IMR-90 (cell line): ENCODE measurements around the gene IL11. TPM values are rescaled to one million over a fixed set of nuclear protein-coding genes. Genes with fewer than 3 reads are reported as not detected.
A peak's percentile ranks its signal among the peaks of the same experiment; 100 is the strongest.

Source experiments
- ATAC-seq: fragments of 200-7000 bp; cut with Tn5 transposase; 2 replicates; pipeline ENCODE4 v1.9.1; 2020; ENCODE audit warnings: low read depth, mild to moderate bottlenecking, moderate library complexity
- BruUV-seq: library from RNA; stranded (reverse); fragments of 400-500 nt; replicated peaks from 2 replicates; lab custom pipeline; 2021; lab: Mats Ljungman, UMichigan
- CTCF ChIA-PET: fragments of 300-600 bp; formaldehyde crosslinking; extraction: SDS; loops from one replicate; lab custom pipeline; 2021; ENCODE audit warnings: antibody characterized with exemption; lab: Yijun Ruan, JAX
- POLR2A ChIA-PET: fragments of 300-600 bp; sonication (Branson Sonifier 250); formaldehyde crosslinking; loops from one replicate; lab custom pipeline; 2022; ENCODE audit warnings: antibody characterized with exemption; ENCODE audit not compliant: unreplicated experiment; lab: Charles Lee
- DNase-seq: peaks from one replicate; pipeline ENCODE4 v3.0.0; 2013
- H2AFZ ChIP-seq: replicated peaks from 2 replicates; pipeline ENCODE3; 2013; ENCODE audit warnings: low read length, mild to moderate bottlenecking; ENCODE audit not compliant: poor library complexity
- H2AK5ac ChIP-seq: 2 replicates; pipeline ENCODE4 v1.6.1; 2013; ENCODE audit warnings: low read depth, low read length, inconsistent platforms
- H2AK9ac ChIP-seq: replicated peaks from 2 replicates; pipeline ENCODE3; 2013; ENCODE audit warnings: mild to moderate bottlenecking, low read depth, low read length, moderate library complexity; ENCODE audit not compliant: poor library complexity
- H2BK120ac ChIP-seq: 2 replicates; pipeline ENCODE4 v1.6.1; 2013; ENCODE audit warnings: low read depth, low read length, inconsistent platforms
- H2BK15ac ChIP-seq: 3 replicates; pipeline ENCODE4 v1.6.1; 2013; ENCODE audit warnings: low read depth, low read length, inconsistent platforms
- H2BK20ac ChIP-seq: 2 replicates; pipeline ENCODE4 v1.6.1; 2013; ENCODE audit warnings: low read depth, mild to moderate bottlenecking, inconsistent platforms, low read length, moderate library complexity
- H2BK5ac ChIP-seq: 2 replicates; pipeline ENCODE4 v1.6.1; 2013; ENCODE audit warnings: mild to moderate bottlenecking, low read depth, low read length, inconsistent platforms; ENCODE audit not compliant: poor library complexity, severe bottlenecking
- H3K14ac ChIP-seq: replicated peaks from 2 replicates; pipeline ENCODE4 v1.6.1; 2013; ENCODE audit warnings: low read depth, low read length, inconsistent platforms
- H3K18ac ChIP-seq: 2 replicates; pipeline ENCODE4 v1.6.1; 2013; ENCODE audit warnings: low read depth, low read length, control low read depth
- H3K23ac ChIP-seq: 2 replicates; pipeline ENCODE4 v1.6.1; 2013; ENCODE audit warnings: low read depth, low read length, inconsistent platforms
- H3K27ac ChIP-seq: 2 replicates; pipeline ENCODE4 v1.5.1; 2013; ENCODE audit warnings: mild to moderate bottlenecking, control low read depth, low read length; ENCODE audit not compliant: insufficient read depth
- H3K27me3 ChIP-seq: 2 replicates; pipeline ENCODE4 v1.6.1; 2013; ENCODE audit warnings: low read length; ENCODE audit not compliant: control insufficient read depth, insufficient read depth
- H3K36me3 ChIP-seq: 2 replicates; pipeline ENCODE4 v1.6.1; 2013; ENCODE audit warnings: low read length, mixed read lengths; ENCODE audit not compliant: control insufficient read depth, insufficient read depth
- H3K4ac ChIP-seq: 2 replicates; pipeline ENCODE4 v1.6.1; 2013; ENCODE audit warnings: low read depth, low read length, inconsistent platforms
- H3K4me1 ChIP-seq: 2 replicates; pipeline ENCODE4 v1.6.1; 2013; ENCODE audit warnings: low read length, mixed read lengths; ENCODE audit not compliant: control insufficient read depth, insufficient read depth
- H3K4me2 ChIP-seq: 2 replicates; pipeline ENCODE4 v1.6.1; 2013; ENCODE audit warnings: low read depth, mild to moderate bottlenecking, control low read depth, low read length, moderate library complexity
- H3K4me3 ChIP-seq: 2 replicates; pipeline ENCODE4 v1.5.1; 2013; ENCODE audit warnings: low read depth, mild to moderate bottlenecking, control low read depth, low read length, moderate library complexity; ENCODE audit not compliant: insufficient read depth
- H3K56ac ChIP-seq: 2 replicates; pipeline ENCODE4 v1.6.1; 2013; ENCODE audit warnings: low read length, inconsistent platforms; ENCODE audit not compliant: insufficient read depth; ENCODE audit errors: extremely low read depth
- H3K79me1 ChIP-seq, 2 experiments: 2 replicates each; pipeline ENCODE4 v1.6.1; 2013; ENCODE audit warnings: low read length in 2 of 2, inconsistent platforms in 1 of 2, low read depth in 1 of 2
- H3K9ac ChIP-seq: 2 replicates; pipeline ENCODE4 v1.6.1; 2013; ENCODE audit warnings: low read depth, low read length, control low read depth
- H3K9me1 ChIP-seq: 2 replicates; pipeline ENCODE4 v1.6.1; 2013; ENCODE audit warnings: low read length, inconsistent platforms; ENCODE audit not compliant: insufficient read depth
- H3K9me3 ChIP-seq: 2 replicates; pipeline ENCODE4 v1.6.1; 2013; ENCODE audit warnings: low read length; ENCODE audit not compliant: control insufficient read depth, insufficient read depth
- H4K20me1 ChIP-seq: 2 replicates; pipeline ENCODE4 v1.6.1; 2013; ENCODE audit warnings: low read length, inconsistent platforms; ENCODE audit not compliant: insufficient read depth
- H4K5ac ChIP-seq: 2 replicates; pipeline ENCODE4 v1.6.1; 2013; ENCODE audit warnings: mild to moderate bottlenecking, low read depth, low read length, control low read depth
- H4K8ac ChIP-seq, 2 experiments: 2 replicates each; pipeline ENCODE4 v1.6.1; 2013; ENCODE audit warnings: low read depth in 2 of 2, low read length in 2 of 2, control low read depth in 1 of 2, inconsistent platforms in 1 of 2
- H4K91ac ChIP-seq: 2 replicates; pipeline ENCODE4 v1.6.1; 2013; ENCODE audit warnings: low read depth, low read length, inconsistent platforms; ENCODE audit not compliant: insufficient read depth
- CEBPB ChIP-seq: IDR thresholded peaks from 2 replicates; pipeline ENCODE4 v1.6.1; 2012; ENCODE audit warnings: low read depth, low read length, improper control_type of control experiment
- MAFK ChIP-seq: IDR thresholded peaks from 2 replicates; pipeline ENCODE4 v1.6.1; 2012; ENCODE audit warnings: low read depth, low read length, improper control_type of control experiment
- MAZ ChIP-seq: IDR thresholded peaks from 2 replicates; pipeline ENCODE4 v1.6.1; 2012; ENCODE audit warnings: low read depth, mild to moderate bottlenecking, low read length, improper control_type of control experiment, moderate library complexity, borderline replicate concordance
- WGBS, 2 experiments: methylation state at CpG; one replicate each; pipeline versions ENCODE4 v1.1.5 to v1.1.7; 2013; ENCODE audit warnings: missing lambda C conversion rate in 2 of 2; ENCODE audit not compliant: insufficient read length in 1 of 2; ENCODE audit errors: extremely low coverage in 2 of 2; 5-methylcytosine and 5-hydroxymethylcytosine counted together
- dilution Hi-C: fragments of 300-500 bp; cut with HindIII; formaldehyde crosslinking; loops from one replicate; pipeline ENCODE4 v1.14.3; 2018; ENCODE audit warnings: low sequenced_read_pairs; ENCODE audit not compliant: unreplicated experiment
- in situ Hi-C: fragments of 300-500 bp; cut with MboI; formaldehyde crosslinking; loops from 3 replicates; pipeline ENCODE4 v1.14.3; 2019; ENCODE audit warnings: low sequenced_read_pairs, inconsistent platforms, mixed read lengths
- intact Hi-C: fragments of 100-400 bp; cut with micrococcal nuclease; formaldehyde crosslinking; loops from 2 replicates; pipeline ENCODE4 v1.10.0; 2022
- polyA plus RNA-seq, 3 experiments: library from polyadenylated mRNA; depleted of rRNA; stranded (reverse); fragments of >200 nt; gene quantifications; 2 replicates each; pipeline ENCODE4 v1.2.3, GENCODE V29; 2012; ENCODE audit warnings: low replicate concordance in 1 of 3
- total RNA-seq: library from RNA; depleted of rRNA; stranded (reverse); fragments of >200 nt; gene quantifications from 2 replicates; pipeline ENCODE4 v1.2.3, GENCODE V29; 2012
- TF ChIP-seq, protein P1 (sequence below): fragments of 150-350 bp; IDR thresholded peaks from 2 replicates; pipeline ENCODE4 v1.6.1; 2017; ENCODE audit warnings: mild to moderate bottlenecking, antibody characterized with exemption, low read length, low read depth

IL11 gene
- total and polyA plus RNA-seq, 2 of the 4 experiments (the other 2 are of a cell fraction) = 14.3 to 33.6 TPM

DNA sequence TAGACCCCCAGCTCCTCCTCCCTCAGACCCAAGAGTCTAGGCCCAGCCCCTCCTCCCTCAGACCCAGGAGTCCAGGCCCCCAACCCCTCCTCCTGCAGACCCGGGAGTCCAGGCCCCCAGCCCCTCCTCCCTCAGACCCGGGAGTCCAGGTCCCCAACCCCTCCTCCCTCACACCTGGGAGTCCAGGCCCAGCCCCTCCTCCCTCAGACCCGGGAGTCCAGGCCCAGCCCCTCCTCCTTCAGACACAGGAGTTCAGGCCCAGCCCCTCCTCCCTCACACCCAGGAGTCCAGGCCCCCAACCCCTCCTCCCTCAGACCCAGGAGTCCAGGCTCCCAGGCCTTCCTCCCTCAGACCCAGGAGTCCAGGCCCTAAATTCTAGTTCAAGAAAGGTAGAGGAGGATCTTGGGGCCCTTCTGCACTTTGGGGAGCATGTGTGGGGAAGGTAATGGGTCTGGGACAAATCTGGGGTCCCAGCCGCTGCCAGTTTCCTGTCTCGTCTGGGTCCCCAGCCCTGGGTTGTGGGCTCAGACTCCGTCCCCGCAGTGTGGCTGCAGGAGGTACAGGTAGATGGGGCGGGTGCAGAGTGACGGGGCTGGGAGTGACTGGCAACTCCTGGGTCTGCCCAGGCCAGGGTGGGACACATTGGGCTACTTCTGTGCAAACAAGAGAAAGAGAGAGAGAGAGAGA, 3.2 kb upstream of the IL11 start:
- Histone ChIP-seq H3K79me1 (peaks cover 5 to 32% of the 10 kb centered on the region in 2 experiments; a peak in 3 of 4 replicates), H2BK15ac (peak overlapping the region; percentile 69; the same call in 1 of the 3 replicates), H2BK120ac (peak overlapping the region; percentile 91), H3K27me3 (no peaks in the 10 kb centered on the region), H2BK20ac (peak overlapping the region; percentile 89), H4K91ac (peak overlapping the region; percentile 98), H3K9ac (peak overlapping the region; percentile 58), H3K4me2 (0 out of 2 replicates have a peak overlapping the region, but pooled peaks have one; percentile 38), H3K14ac (peak overlapping the region; percentile 83), H3K4me1 (peaks cover 40% of the 10 kb centered on the region), H3K27ac (peak overlapping the region; percentile 96), H2AK5ac (peak overlapping the region; percentile 98), H3K23ac (peak overlapping the region; percentile 61), H4K8ac (peak overlapping the region; percentile 82 to 86), H2AFZ (peak overlapping the region; percentile 93), H3K56ac (peak overlapping the region; percentile 72), H3K36me3 (peaks cover 4% of the 10 kb centered on the region; the same call in 1 of the 2 replicates), H2AK9ac (peak overlapping the region; percentile 99), H2BK5ac (peak overlapping the region; percentile 96), H3K4me3 (no peak overlapping the region), H3K18ac (peak overlapping the region; percentile 91), H4K20me1 (peaks cover 12% of the 10 kb centered on the region), H3K4ac (peak overlapping the region; percentile 82), H3K9me1 (peaks cover 13% of the 10 kb centered on the region; the same call in 1 of the 2 replicates), H3K9me3 (no peaks in the 10 kb centered on the region), H4K5ac (peak overlapping the region; percentile 76)
- POLR2A ChIA-PET = no interaction called here
- CTCF ChIA-PET = no interaction called here
- ATAC-seq (no peak), DNase-seq (no peak)
- intact Hi-C loops (no loop called here), in situ Hi-C loops (no loop called here), dilution Hi-C loops (no loop called here)
- TF ChIP-seq CEBPB (no peak), MAFK (no peak), MAZ (no peak; the same call in 1 of the 2 replicates)
- TF ChIP-seq, protein P1, sequence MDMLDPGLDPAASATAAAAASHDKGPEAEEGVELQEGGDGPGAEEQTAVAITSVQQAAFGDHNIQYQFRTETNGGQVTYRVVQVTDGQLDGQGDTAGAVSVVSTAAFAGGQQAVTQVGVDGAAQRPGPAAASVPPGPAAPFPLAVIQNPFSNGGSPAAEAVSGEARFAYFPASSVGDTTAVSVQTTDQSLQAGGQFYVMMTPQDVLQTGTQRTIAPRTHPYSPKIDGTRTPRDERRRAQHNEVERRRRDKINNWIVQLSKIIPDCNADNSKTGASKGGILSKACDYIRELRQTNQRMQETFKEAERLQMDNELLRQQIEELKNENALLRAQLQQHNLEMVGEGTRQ = no peak
- no TSS peak for BruUV-seq
- WGBS, 2 experiments = 100% methylated on average over 1 of the region's 9 CpGs; no CpG with 5 or more reads in 1 of the 2 experiments
